ENCODE measurements around the gene NCAM1.

NCAM1 gene

GRCh38 chr11:113279591-113279990, 318.4 kb downstream of the NCAM1 start:
- no peak overlapping the region for H2AK5ac ChIP-seq (ENCODE audit: low read length)
- H4K8ac ChIP-seq (ENCODE audit: low read depth, low read length): no peak overlapping the region
- H4K5ac ChIP-seq (ENCODE audit: low read length): no peak overlapping the region
- no peak overlapping the region for H3K56ac ChIP-seq (ENCODE audit: low read length)
- no peak overlapping the region for H2BK15ac ChIP-seq (replicated peaks; ENCODE audit: low read depth)
- H3K4me2 ChIP-seq (ENCODE audit: low read length): no peak overlapping the region
- H3K79me1 ChIP-seq (ENCODE audit: low read length): no peaks in the 10 kb centered on the region
- H2BK5ac ChIP-seq (ENCODE audit: low read length): no peak overlapping the region
- H3K23ac ChIP-seq (ENCODE audit: low read length): no peak overlapping the region
- no peaks in the 10 kb centered on the region for H3K36me3 ChIP-seq (ENCODE audit: control insufficient read depth, insufficient read depth, low read length)
- no peak for DNase-seq
- no peak overlapping the region for H2BK120ac ChIP-seq (ENCODE audit: low read depth, low read length)
- H3K4me3 ChIP-seq (ENCODE audit: low read length): no peak overlapping the region
- no peak overlapping the region for H3K9ac ChIP-seq (ENCODE audit: low read length)
- H3K27me3 ChIP-seq (ENCODE audit: insufficient read depth, low read length, poor library complexity): no peaks in the 10 kb centered on the region
- WGBS (ENCODE audit: extremely low coverage, insufficient coverage, low lambda C conversion rate): no CpG with 5 or more reads among the region's 3 CpGs
- H3K4ac ChIP-seq (ENCODE audit: low read depth, low read length): no peak overlapping the region
- no peaks in the 10 kb centered on the region for H3K4me1 ChIP-seq (ENCODE audit: control insufficient read depth, low read depth, low read length)
- H3K79me2 ChIP-seq (ENCODE audit: control insufficient read depth, insufficient read depth, low read length): no peaks in the 10 kb centered on the region
- no peak overlapping the region for H3K18ac ChIP-seq (ENCODE audit: low read length)
- no peak overlapping the region for H3K27ac ChIP-seq (ENCODE audit: low read depth, low read length)

GRCh38 chr11:113281052-113281725, 320.0 kb downstream of the NCAM1 start:
- WGBS (ENCODE audit: extremely low coverage, insufficient coverage, low lambda C conversion rate): no CpG with 5 or more reads among the region's 2 CpGs
- Histone ChIP-seq H2AK5ac (ENCODE audit: low read length) (no peak overlapping the region), H3K27me3 (ENCODE audit: insufficient read depth, low read length, poor library complexity) (no peaks in the 10 kb centered on the region), H3K4me1 (ENCODE audit: control insufficient read depth, low read depth, low read length) (no peaks in the 10 kb centered on the region), H3K27ac (ENCODE audit: low read depth, low read length) (no peak overlapping the region), H3K56ac (ENCODE audit: low read length) (no peak overlapping the region), H3K4ac (ENCODE audit: low read depth, low read length) (no peak overlapping the region), H3K79me1 (ENCODE audit: low read length) (no peaks in the 10 kb centered on the region), H3K9ac (ENCODE audit: low read length) (no peak overlapping the region), H4K5ac (ENCODE audit: low read length) (no peak overlapping the region), H3K4me3 (ENCODE audit: low read length) (no peak overlapping the region), H2BK120ac (ENCODE audit: low read depth, low read length) (no peak overlapping the region), H2BK15ac (replicated peaks; ENCODE audit: low read depth) (no peak overlapping the region), H3K36me3 (ENCODE audit: control insufficient read depth, insufficient read depth, low read length) (no peaks in the 10 kb centered on the region), H3K4me2 (ENCODE audit: low read length) (no peak overlapping the region), H2BK5ac (ENCODE audit: low read length) (no peak overlapping the region), H3K23ac (ENCODE audit: low read length) (no peak overlapping the region), H3K18ac (ENCODE audit: low read length) (no peak overlapping the region), H4K8ac (ENCODE audit: low read depth, low read length) (no peak overlapping the region), H3K79me2 (ENCODE audit: control insufficient read depth, insufficient read depth, low read length) (no peaks in the 10 kb centered on the region)
- DNase-seq: no peak

GRCh38 chr11:113282898-113283437, 321.7 kb downstream of the NCAM1 start:
- Histone ChIP-seq H3K79me1 (ENCODE audit: low read length) (no peaks in the 10 kb centered on the region), H3K9ac (ENCODE audit: low read length) (no peak overlapping the region), H3K23ac (ENCODE audit: low read length) (no peak overlapping the region), H3K4ac (ENCODE audit: low read depth, low read length) (no peak overlapping the region), H2BK120ac (ENCODE audit: low read depth, low read length) (no peak overlapping the region), H3K4me2 (ENCODE audit: low read length) (no peak overlapping the region), H3K18ac (ENCODE audit: low read length) (no peak overlapping the region), H2BK5ac (ENCODE audit: low read length) (no peak overlapping the region), H4K8ac (ENCODE audit: low read depth, low read length) (no peak overlapping the region), H3K56ac (ENCODE audit: low read length) (no peak overlapping the region), H3K4me3 (ENCODE audit: low read length) (no peak overlapping the region), H4K5ac (ENCODE audit: low read length) (no peak overlapping the region), H3K79me2 (ENCODE audit: control insufficient read depth, insufficient read depth, low read length) (no peaks in the 10 kb centered on the region), H2BK15ac (replicated peaks; ENCODE audit: low read depth) (no peak overlapping the region), H3K4me1 (ENCODE audit: control insufficient read depth, low read depth, low read length) (no peaks in the 10 kb centered on the region), H3K36me3 (ENCODE audit: control insufficient read depth, insufficient read depth, low read length) (no peaks in the 10 kb centered on the region), H3K27me3 (ENCODE audit: insufficient read depth, low read length, poor library complexity) (no peaks in the 10 kb centered on the region), H2AK5ac (ENCODE audit: low read length) (no peak overlapping the region), H3K27ac (ENCODE audit: low read depth, low read length) (no peak overlapping the region)
- DNase-seq: no peak
- no CpG with 5 or more reads among the region's 3 CpGs for WGBS (ENCODE audit: extremely low coverage, insufficient coverage, low lambda C conversion rate)

GRCh38 chr11:113283881-113284280, 322.7 kb downstream of the NCAM1 start:
- Histone ChIP-seq H3K23ac (ENCODE audit: low read length) (no peak overlapping the region), H4K8ac (ENCODE audit: low read depth, low read length) (no peak overlapping the region), H3K4me2 (ENCODE audit: low read length) (no peak overlapping the region), H3K79me1 (ENCODE audit: low read length) (no peaks in the 10 kb centered on the region), H3K79me2 (ENCODE audit: control insufficient read depth, insufficient read depth, low read length) (no peaks in the 10 kb centered on the region), H3K18ac (ENCODE audit: low read length) (no peak overlapping the region), H2BK120ac (ENCODE audit: low read depth, low read length) (no peak overlapping the region), H3K4me3 (ENCODE audit: low read length) (no peak overlapping the region), H3K27me3 (ENCODE audit: insufficient read depth, low read length, poor library complexity) (no peaks in the 10 kb centered on the region), H2BK15ac (replicated peaks; ENCODE audit: low read depth) (no peak overlapping the region), H3K56ac (ENCODE audit: low read length) (no peak overlapping the region), H3K36me3 (ENCODE audit: control insufficient read depth, insufficient read depth, low read length) (no peaks in the 10 kb centered on the region), H3K4me1 (ENCODE audit: control insufficient read depth, low read depth, low read length) (no peaks in the 10 kb centered on the region), H3K27ac (ENCODE audit: low read depth, low read length) (no peak overlapping the region), H4K5ac (ENCODE audit: low read length) (no peak overlapping the region), H3K4ac (ENCODE audit: low read depth, low read length) (no peak overlapping the region), H3K9ac (ENCODE audit: low read length) (no peak overlapping the region), H2AK5ac (ENCODE audit: low read length) (no peak overlapping the region), H2BK5ac (ENCODE audit: low read length) (no peak overlapping the region)
- no CpG with 5 or more reads among the region's 2 CpGs for WGBS (ENCODE audit: extremely low coverage, insufficient coverage, low lambda C conversion rate)
- DNase-seq: no peak

- H2BK120ac ChIP-seq (ENCODE audit: low read depth, low read length): no peak overlapping the region
- no peak overlapping the region for H3K4ac ChIP-seq (ENCODE audit: low read depth, low read length)
- no peaks in the 10 kb centered on the region for H3K4me1 ChIP-seq (ENCODE audit: control insufficient read depth, low read depth, low read length)
- H4K5ac ChIP-seq (ENCODE audit: low read length): no peak overlapping the region
- H3K27ac ChIP-seq (ENCODE audit: low read depth, low read length): no peak overlapping the region
- no peak overlapping the region for H3K4me3 ChIP-seq (ENCODE audit: low read length)
- H3K27me3 ChIP-seq (ENCODE audit: insufficient read depth, low read length, poor library complexity): no peaks in the 10 kb centered on the region
- H3K79me2 ChIP-seq (ENCODE audit: control insufficient read depth, insufficient read depth, low read length): no peaks in the 10 kb centered on the region
- H2AK5ac ChIP-seq (ENCODE audit: low read length): no peak overlapping the region
- H3K18ac ChIP-seq (ENCODE audit: low read length): no peak overlapping the region
- H2BK15ac ChIP-seq (replicated peaks; ENCODE audit: low read depth): no peak overlapping the region
- H3K36me3 ChIP-seq (ENCODE audit: control insufficient read depth, insufficient read depth, low read length): no peaks in the 10 kb centered on the region
- DNase-seq: no peak
- H2BK5ac ChIP-seq (ENCODE audit: low read length): no peak overlapping the region
- no peaks in the 10 kb centered on the region for H3K79me1 ChIP-seq (ENCODE audit: low read length)
- no CpG with 5 or more reads among the region's 3 CpGs for WGBS (ENCODE audit: extremely low coverage, insufficient coverage, low lambda C conversion rate)
- no peak overlapping the region for H3K23ac ChIP-seq (ENCODE audit: low read length)
- no peak overlapping the region for H3K4me2 ChIP-seq (ENCODE audit: low read length)
- no peak overlapping the region for H3K56ac ChIP-seq (ENCODE audit: low read length)
- no peak overlapping the region for H4K8ac ChIP-seq (ENCODE audit: low read depth, low read length)
- no peak overlapping the region for H3K9ac ChIP-seq (ENCODE audit: low read length)
Observed at GRCh38 chr11:113286009-113286408, 324.8 kb downstream of the NCAM1 start.

All from mesendoderm (in vitro differentiated cells).